Stimulated activated naive CD4-positive, alpha-beta T cell treated with Interleukin-2 at 50 U/mL for 16 hours (primary cell): ENCODE measurements around the gene PDE8B.

Experiments
- DNase-seq: peaks from one replicate; lab custom pipeline; 2025; lab: John Stamatoyannopoulos, UW

Gene PDE8B

DNA sequence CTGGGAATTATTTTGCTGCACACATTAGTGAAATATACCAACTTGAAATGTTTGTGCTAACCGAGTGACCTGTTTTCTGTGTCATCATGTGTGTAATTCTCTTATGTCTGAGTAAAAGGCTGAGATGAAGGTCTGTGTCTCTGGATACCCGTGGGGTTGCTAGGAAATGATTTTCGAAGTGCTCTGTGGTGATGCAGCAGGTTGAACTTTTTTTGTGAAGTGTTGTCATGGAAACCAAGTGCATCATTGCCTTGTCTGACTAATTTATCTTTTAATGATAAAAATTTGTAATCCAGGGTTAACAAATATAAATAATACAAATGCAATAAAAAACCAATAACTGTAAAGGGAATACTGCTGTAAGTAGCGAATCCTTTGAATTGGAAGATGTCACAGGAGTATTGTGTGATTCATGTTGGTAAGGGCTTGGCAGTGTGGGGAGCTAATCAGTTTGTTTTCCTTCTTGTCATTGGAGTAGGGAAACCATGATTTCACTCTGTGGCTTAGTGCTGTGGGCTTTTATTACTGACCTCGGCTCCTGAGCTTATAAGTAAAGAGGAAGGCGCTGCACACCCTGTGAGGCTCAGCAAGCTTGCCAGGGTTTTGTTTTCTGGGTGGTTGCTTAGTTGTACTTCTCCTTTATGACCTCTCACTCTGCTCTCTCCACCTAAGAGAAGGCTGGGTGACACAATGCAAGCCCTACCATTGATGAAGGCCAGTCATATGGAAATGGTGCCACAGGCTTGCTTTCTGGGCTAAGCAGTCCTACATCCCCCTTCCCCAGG, 22.3 kb downstream of the PDE8B start:
- DNase-seq = no peak

DNA sequence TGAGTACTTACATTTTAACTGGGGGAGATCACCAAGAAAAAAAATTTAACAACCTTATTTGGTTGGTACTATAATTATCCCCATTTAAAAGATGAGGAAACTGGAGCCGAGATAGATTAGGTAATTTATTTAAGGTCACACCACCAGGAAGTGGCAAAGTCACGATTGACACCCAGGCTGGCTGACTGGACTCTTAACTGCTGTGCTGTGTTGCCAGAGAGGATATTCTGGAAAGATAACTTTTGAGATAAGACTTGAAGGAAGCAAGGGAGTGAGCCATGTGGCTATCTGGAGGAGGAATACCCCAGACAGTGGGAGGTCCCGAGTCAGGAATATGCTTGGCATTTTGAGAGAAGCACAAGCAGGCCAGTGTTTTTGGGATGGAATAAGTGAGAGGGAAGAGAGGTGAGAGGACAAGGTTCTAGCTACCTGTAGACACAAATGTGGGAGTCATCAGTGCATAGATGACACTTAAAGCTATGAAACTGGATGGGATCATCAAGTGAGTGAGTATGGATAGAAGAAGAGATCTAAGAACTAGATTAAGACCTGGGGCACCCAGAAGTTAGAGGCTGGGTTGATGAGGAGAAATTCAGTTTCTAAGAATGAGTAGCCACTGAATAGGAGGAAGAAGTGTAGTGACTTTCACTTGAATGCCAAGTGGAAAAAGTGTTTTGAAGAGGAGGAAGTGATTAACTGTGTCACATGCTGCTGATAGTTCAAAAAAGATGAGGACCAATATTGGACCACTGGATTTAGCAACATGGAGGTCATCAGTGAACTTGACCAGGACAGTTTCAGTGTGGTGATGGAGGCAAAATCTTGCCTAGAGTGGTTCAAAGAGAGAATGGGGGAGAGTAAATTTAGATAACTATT, 25.6 kb downstream of the PDE8B start:
- DNase-seq = no peak

DNA sequence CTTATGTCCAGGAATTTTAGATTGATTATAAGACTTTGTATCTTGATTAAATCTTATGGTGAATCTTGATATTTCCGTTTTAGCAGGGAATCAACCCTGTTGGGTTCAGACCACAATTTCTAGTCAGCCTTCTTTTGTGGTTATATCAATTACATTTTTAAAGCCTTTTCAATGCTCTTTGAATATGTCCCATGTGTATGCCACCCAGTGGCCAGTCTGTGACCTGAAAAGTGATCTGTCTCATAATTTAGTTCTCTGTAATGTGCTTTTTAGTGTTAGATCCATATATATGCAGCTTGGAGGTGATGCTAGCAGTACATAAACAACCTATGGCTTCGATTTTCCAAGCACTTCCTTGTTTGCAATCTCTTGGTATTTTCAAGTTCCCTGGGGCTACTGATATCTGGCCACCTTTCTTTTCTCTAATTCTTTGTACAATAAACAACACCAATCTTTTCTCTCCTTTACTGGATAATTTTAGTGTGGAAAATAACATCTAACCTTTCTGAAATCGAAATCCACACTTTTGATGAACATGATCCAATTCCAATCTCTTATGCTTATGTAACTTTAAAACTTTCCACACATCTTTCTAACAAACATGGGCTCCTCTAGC, 28.8 kb downstream of the PDE8B start:
- no peak for DNase-seq

DNA sequence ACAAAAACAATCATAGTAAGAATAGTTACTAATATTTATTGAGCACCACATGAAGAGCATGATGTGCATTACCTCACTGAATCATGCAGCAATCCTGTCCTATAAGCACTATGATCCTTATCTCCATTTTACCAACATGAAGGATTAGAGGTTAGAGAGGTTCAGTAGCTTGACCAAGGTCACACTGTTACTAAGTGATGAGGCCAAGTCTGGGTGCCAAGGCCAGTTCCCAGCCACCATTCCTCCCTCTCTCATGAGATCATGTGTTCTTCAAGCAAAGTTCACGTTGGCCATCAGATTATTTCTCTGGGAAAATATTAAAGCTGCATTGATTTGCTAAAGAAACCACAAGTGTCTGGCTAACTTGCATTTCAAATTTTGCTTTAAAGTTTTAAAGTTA, 31.0 kb downstream of the PDE8B start:
- no peak for DNase-seq

DNA sequence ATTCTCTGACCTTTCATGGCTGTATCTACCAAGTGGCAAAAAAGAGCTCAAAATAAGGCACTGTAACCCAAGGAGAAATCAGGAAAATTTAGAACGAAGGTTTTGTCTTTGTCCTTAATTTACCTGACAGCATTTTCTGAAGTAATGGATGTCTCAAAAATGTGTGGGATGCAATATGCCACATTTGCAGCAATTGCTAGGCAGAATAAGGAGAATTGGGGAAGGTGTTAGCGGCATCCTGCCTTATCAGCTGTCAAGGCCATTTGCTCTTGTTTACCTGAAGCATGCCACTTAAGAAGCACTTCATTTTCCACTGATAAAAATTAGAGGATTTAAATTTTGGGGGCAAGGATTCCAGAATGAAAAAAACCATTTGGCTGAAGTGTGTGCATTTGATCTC, 39.0 kb downstream of the PDE8B start:
- no peak for DNase-seq

DNA sequence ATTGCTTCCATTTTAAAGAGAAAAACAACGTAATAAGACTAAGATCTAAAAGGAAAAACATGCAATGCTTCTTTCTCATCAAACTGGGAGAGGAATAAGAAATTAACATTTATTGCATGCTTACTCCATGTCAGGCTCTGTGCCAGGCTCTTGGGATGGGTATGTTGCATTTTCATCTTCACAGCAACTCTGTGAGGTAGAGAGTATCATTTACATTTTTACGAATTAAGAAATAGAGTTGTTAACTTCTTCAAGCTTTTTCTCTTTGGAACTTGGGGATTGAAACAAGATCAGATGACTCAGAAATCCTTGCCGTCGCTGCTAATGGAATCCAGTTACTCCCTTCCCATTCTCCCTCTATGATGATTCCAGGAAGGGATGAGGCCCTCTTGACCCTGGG, 39.5 kb downstream of the PDE8B start:
- DNase-seq = no peak

DNA sequence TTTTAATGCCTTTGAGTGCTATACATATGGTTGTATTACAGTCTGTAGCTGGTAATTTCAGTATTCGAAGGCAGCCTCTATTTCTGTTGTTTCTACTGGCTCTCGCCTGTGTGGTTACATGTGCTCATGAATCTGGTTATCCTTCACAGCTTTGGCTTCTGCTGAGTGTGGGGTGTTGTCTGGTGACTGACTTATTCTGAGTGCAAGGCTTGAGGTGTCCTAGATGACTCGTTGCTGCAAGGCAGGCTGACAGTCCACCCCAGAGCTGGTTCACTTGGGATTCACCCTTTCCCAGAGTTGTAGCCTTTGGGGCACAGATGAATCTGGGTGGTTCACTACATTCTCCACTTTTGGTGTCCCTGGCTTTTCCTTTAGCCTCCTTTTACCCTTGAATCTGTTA, 41.4 kb downstream of the PDE8B start:
- no peak for DNase-seq

DNA sequence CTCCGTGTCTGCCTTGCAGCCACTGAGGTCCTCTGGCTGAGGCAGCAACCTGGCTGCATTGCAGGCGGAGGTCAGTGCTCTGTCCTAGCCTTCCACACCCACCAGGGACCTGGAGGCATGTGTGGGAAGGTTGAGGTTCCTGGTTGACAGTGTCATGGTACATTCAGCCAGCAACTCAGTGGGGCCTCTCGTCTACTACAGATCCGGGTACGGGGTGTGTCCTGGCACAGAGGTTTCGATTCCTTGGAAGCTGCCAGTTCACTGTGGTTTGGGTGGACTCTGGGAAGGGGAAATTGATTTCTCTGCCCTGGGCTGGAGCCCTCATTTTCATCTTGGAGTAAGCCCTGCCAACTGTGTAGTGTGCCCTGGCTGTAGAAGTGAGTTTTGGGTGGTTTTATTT, 45.1 kb downstream of the PDE8B start:
- no peak for DNase-seq

DNA sequence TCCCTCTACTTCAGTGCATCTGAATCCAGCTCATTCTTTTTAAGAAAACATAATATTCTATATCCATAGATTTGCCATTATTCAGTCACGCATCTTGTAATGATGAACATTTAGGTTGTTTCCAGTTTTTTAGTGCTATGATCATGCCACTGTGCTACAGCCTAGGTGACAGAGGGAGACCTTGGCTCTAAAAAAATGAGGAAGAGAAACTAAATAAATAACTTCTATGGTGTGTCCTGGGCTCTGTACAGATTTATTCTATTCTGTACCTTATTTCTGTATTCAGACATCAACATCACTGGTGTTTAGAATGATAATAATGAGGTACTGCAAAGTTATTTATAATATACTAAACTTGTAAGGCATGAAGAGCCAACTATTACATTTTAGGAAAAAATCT, 45.9 kb downstream of the PDE8B start:
- DNase-seq = no peak

DNA sequence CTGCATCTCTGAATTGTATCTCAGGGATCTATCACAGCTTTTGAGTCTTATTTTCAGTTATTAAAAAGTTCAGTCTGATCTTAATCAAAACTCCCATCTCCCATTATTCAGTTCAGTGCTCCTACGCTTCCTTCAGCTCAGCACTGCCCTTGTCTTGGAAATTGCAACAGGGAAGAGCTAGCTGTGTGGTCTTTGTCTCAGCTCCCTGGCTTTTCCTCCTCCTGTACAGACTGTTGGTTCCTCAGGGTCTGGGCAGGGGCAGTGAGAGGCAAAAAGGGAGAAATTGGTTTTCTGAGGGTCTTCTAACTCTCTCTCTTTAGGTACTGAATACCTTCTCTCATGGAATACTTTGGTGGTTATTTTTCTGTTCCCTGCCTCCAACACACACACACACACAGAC, 48.2 kb downstream of the PDE8B start:
- DNase-seq = no peak

DNA sequence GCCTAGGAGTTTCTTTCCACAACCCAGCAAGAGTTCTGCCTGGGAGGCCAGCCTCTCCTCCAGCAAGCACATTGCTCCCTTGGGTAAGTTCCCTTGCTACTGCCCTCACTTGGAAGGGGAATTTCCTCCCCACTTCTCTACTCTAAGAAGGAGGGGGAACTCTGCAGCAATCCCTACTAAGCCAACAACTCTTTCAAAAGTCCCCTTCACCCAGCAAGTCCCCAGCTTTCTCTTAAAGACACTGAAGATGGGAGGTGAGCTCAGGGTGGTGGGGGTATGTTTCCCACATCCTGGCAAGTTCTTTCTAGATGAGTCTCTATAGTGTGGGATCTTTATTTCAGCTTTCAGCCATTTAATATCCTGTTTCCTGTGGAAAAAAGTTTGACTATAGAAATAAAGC, 49.0 kb downstream of the PDE8B start:
- DNase-seq = no peak

DNA sequence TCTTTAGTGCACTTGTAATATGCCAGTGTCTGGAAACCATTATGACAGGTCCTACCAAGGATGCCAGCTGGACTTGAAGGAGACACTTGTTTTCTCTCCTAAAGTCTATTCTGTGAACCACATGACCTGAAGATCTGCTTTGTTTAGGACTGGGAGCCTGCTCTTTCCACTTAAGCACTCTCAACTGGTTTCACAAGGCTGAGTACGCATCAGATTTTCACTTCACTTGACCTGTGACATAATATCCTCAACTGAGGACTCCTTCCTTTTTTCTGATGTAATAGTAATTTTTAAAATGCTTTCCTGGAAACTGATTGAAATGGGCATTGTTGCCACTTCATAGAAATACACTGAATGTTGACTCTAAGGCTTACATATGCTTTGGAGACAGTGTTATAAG, 52.2 kb downstream of the PDE8B start:
- no peak for DNase-seq

DNA sequence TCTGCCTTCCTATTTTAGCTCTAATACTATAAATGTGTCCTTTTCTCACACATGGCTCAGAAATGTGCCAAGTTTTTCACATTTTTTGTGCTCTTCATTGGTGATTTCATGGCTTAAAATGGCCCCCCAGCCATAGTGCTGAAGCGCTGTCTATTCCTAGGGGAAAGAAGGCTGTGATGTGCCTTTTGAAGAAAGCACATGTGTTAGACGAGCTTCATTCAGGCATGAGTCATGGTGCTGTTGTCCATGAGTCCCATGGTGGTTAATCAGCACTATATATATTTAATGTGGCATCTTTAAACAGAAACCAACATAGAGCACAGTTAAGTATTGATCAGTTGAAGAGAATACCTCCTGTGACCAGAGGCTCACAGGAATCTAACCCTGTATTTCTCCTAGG, 55.8 kb downstream of the PDE8B start:
- no peak for DNase-seq

DNA sequence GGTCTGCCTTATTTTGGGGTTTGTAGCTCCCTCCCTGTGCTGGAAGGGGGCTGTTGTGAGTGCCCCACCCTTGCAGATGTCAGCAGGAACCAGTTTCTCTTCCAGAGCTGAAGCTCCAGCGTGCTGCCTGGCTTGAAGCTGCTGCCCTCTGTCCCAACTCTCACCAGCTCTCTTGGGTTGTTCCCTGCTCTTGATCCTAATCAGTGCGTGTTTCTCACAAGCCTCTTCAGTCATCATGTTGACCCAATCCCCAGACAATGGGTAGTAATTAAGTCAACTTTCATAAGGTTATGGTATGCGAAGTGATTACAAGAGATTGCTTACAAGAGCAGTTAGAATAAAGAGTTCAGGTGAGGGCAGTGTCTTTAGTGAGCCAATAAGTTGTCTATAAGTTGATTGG, 57.0 kb downstream of the PDE8B start:
- DNase-seq = no peak

DNA sequence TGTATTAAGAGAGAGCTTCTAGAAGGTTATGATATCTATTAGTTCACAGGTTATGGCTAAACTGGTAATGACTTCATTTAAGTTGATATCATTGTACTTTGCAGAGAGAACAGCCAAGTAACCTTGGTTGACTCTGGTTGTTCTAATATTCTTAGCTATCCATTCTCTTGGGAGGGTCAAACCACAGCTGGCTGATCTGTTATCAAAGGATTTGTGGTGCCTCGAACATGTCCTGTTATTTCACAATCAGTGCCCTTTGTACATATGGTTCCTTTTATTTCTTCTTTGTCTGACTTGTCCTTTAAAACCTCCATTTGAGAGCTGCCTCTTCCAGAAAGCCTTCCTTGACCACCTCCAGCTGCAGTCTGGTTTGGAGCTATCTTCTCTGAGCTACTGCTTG, 61.7 kb downstream of the PDE8B start:
- DNase-seq = no peak

DNA sequence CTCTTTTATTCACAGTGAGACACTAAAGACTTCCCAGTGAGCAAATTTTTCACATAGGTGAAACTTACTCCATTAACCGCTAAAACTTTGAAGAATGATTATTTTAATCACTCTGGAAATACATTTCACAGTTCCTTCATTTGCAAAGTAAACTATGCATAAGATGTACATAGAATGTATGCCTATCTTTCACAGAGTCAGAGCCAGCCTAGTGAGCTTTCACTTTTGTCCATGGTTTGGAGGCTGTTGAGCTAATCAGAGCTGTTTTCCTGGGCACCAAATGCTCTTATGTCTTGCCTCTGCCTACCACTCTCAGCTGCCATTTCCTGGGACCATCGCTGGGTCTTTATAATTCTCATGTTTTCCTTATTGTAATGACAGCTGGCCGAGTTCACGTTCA, 67.3 kb downstream of the PDE8B start:
- DNase-seq = no peak

DNA sequence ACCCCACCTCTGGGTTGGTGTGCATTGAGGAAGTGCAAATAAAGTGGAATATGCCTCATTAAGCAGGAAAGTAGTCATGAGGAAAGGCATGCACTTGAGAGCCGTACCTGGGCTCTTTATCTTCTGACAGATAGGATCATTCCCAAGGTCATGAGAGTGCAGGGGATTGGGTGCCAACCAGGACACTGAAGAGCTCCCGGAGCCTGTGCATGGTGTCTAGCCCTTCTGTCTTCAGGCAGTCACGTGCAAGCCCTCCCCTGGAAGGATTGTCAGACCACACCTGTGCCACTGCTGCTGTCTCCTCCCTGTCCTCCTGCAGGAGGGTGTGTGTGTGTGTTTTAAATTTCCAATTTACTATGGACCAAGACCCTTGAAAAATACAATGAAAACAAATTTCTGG, 69.6 kb downstream of the PDE8B start:
- no peak for DNase-seq

DNA sequence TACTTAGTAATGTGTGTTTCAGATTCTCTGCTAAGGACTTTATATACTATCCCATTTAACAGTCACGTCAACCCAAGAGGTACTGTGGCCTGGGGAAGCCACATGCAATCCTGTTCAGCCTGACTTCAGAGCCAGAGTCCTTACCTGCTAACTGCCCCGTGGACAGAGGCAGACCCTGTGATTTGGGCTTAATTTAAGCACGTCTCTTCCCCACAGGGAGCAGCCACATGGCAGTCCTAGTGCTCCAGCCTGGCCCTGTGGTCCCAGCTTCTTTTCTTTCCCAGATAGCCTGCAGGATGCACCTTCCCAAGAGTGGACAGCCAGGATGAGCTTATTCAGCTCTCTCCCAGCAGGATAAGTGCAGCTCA, 71.5 kb downstream of the PDE8B start:
- DNase-seq = no peak

DNA sequence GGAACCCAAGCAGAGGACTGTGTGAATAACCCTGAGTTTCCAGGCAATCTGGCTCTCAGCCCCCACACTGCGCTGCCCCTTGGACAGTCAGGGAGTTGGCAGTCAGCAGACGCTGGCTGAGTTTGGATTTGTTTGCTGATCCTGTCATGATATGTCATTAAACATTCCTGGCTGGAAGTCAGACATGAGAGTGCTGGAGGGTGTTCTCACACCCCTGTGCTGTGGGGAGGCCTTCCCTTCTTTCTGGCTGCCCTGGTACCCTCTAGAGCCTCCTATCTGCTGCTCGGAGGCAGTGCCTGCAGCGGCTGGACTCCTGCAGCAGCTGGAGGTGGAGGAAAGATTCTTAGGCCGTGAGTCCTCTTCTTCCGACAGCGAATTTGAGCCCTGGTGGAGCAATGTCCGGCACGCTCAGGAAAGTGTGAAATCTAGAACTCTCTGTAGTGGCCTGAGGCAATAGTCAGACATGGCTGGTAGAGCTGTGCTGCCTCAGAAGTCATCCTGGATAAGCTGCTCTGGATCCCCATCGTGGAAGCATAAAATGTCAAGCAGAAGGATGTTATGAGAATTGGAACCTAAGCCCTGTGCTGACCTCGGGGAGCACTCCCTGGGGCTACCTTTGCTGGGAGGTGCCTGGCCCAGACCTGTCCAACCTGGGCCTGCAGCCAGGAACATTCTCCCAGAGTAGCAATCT, 72.0 kb downstream of the PDE8B start:
- no peak for DNase-seq

DNA sequence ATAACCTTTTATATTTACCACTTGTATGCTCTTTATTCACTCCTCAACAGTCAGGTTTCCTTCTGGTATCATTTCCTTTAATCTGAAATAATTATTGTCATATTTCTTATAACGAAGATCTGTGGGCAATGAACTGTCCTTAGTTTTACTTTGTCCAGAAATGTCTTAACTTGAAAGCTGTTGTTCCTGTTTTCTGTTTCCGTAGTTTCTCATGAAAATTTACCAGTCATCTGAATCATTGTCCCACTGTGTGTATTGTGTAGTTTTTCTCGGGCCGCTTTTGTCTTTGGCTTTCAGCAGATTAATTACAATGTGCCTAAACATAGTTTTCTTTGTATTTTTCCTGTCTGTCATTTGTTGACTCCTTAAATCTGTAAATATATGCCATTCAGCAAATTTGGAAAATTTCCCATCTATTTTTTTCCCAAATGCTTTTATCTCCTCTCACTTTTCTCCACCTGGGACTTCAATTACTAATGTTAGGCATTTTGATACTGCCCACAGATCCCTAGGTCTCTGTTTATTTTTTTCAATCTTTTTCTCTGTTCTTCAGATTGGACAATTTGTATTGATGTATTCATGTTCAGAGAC, 74.9 kb downstream of the PDE8B start:
- DNase-seq = no peak

DNA sequence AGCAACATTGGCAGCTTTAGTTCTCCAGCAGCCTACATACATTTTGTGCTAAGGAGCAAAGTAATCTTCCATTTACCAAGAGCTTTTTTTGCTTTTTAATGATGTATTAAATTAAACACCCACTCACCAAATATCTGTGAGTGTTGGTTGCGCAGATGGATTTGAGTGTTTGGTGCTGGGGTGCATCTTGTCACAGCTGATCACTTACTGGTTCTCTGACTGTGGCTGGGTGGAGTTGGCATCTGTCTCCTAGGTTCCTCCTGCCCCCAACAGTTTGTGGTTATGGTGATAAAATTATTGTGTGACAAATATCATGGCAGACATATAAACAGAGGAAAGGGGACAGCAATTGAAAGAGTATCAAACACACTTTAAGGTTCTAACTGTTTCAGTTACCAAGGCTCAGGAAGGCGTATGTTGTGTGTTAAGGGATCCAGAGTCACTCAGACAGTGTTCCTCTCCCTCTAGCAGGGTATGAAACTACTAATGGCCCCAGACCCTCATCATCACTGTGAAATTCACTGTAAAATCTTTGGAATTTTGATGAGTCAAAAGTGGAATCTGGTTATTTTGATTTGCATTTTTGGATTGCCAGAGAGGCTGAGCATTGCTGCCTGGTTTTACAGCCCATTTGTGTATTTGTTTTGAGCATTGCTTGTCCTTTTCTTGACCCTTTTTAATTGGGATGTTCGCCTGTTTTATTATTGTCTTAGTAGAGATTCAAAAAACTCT, 81.7 kb downstream of the PDE8B start:
- no peak for DNase-seq
